K562 (cell line): ENCODE data around the gene BAD. TPM values are rescaled to one million over a fixed set of nuclear protein-coding genes. Genes with fewer than 3 reads are reported as not detected.
A peak's percentile ranks its signal among the peaks of the same experiment; 100 is the strongest.

Source experiments
- ATAC-seq: fragments of 200-7000 bp; cut with Tn5 transposase; 3 replicates; pipeline ENCODE4 v1.9.1; 2020; ENCODE audit warnings: moderate library complexity
- BruUV-seq: library from RNA; stranded (reverse); fragments of 400-500 nt; replicated peaks from 2 replicates; lab custom pipeline; 2021; lab: Mats Ljungman, UMichigan
- CTCF ChIA-PET: fragments of 300-600 bp; formaldehyde crosslinking; extraction: SDS; loops from one replicate; lab custom pipeline; 2021; ENCODE audit warnings: low intra/inter-chr PET ratio; lab: Yijun Ruan, JAX
- POLR2A ChIA-PET: fragments of 300-600, 350-650 bp; sonication (Branson Sonifier 250); formaldehyde crosslinking; extraction: SDS; loops from one replicate; lab custom pipeline; 2021; ENCODE audit warnings: antibody characterized with exemption, inconsistent platforms; lab: Yijun Ruan, JAX
- DNase-seq, 4 experiments: peaks; one replicate each; pipeline versions ENCODE4 v3.0.0 to v3.0.0-alpha.2; 2011 to 2018; ENCODE audit warnings: low spot score in 3 of 4, mixed read lengths in 3 of 4; ENCODE audit errors: extremely low read depth in 1 of 4
- FAIRE-seq: peaks from 2 replicates; lab custom pipeline; 2011; peaks lifted over from hg19 to GRCh38; lab: Jason Lieb, UNC
- H2AFZ ChIP-seq: 2 replicates; pipeline ENCODE4 v1.6.0; 2011; ENCODE audit warnings: low read depth, low read length, control low read depth, inconsistent platforms
- H3K27ac ChIP-seq: fragments of 200-600 bp; 3 replicates; pipeline ENCODE4 v1.8.0; 2011; ENCODE audit warnings: low read depth, mild to moderate bottlenecking, control low read depth, inconsistent platforms, low read length, moderate library complexity, mixed read lengths; ENCODE audit errors: extremely low read depth
- H3K27me3 ChIP-seq, 2 experiments: fragments of 300-600 bp in 1 of 2; 2 replicates in 1 of 2; 3 replicates in 1 of 2; pipeline versions ENCODE4 v1.6.0 to v1.8.0; 2011; ENCODE audit warnings: inconsistent platforms in 2 of 2, low read length in 2 of 2, mild to moderate bottlenecking in 1 of 2, mixed read lengths in 1 of 2, moderate library complexity in 1 of 2; ENCODE audit not compliant: control insufficient read depth in 2 of 2, insufficient read depth in 2 of 2
- H3K36me3 ChIP-seq: fragments of 300-600 bp; 3 replicates; pipeline ENCODE4 v1.8.0; 2011; ENCODE audit warnings: mild to moderate bottlenecking, low read length, inconsistent platforms; ENCODE audit not compliant: control insufficient read depth, insufficient read depth
- H3K4me1 ChIP-seq, 2 experiments: fragments of 200-600 bp in 1 of 2; replicated peaks in 1 of 2; 2 replicates in 1 of 2; 3 replicates in 1 of 2; pipeline versions ENCODE4 v1.5.1 to v1.8.0; 2011; ENCODE audit warnings: inconsistent platforms in 2 of 2, low read length in 2 of 2, mild to moderate bottlenecking in 1 of 2, mixed read lengths in 1 of 2, moderate library complexity in 1 of 2; ENCODE audit not compliant: control insufficient read depth in 2 of 2, insufficient read depth in 2 of 2
- H3K4me2 ChIP-seq: 2 replicates; pipeline ENCODE4 v1.6.1; 2011; ENCODE audit warnings: low read length, control low read depth, inconsistent platforms, mixed read lengths; ENCODE audit not compliant: insufficient read depth
- H3K4me3 ChIP-seq: fragments of 200-600 bp; sonication (generic), shearing (Covaris generic); 2 replicates; pipeline ENCODE4 v1.5.1; 2016; ENCODE audit warnings: control low read depth, inconsistent platforms
- H3K79me2 ChIP-seq: fragments of 200-600 bp; 3 replicates; pipeline ENCODE4 v1.8.0; 2011; ENCODE audit warnings: low read length, inconsistent platforms; ENCODE audit not compliant: control insufficient read depth, insufficient read depth
- H3K9ac ChIP-seq, 2 experiments: 2 replicates each; pipeline versions ENCODE4 v1.6.0 to v1.6.1; 2011; ENCODE audit warnings: low read depth in 2 of 2, low read length in 2 of 2, control low read depth in 1 of 2, inconsistent platforms in 1 of 2, mild to moderate bottlenecking in 1 of 2, mixed read lengths in 1 of 2; ENCODE audit not compliant: insufficient read depth in 1 of 2
- H3K9me1 ChIP-seq: one replicate; pipeline ENCODE4 v1.6.0; 2011; ENCODE audit warnings: inconsistent platforms, mild to moderate bottlenecking, low read length, moderate library complexity; ENCODE audit not compliant: control insufficient read depth, insufficient read depth
- H3K9me3 ChIP-seq: replicated peaks from 2 replicates; pipeline ENCODE4 v1.5.1; 2011; ENCODE audit warnings: low read depth, low read length, inconsistent platforms; ENCODE audit not compliant: control insufficient read depth, insufficient read depth
- H4K20me1 ChIP-seq: replicated peaks from 2 replicates; pipeline ENCODE4 v1.6.1; 2011; ENCODE audit warnings: low read length, inconsistent platforms, mixed read lengths; ENCODE audit not compliant: control insufficient read depth, insufficient read depth
- CTBP1 ChIP-seq: fragments of 450-650 bp; IDR thresholded peaks from 2 replicates; pipeline ENCODE4 v1.6.1; 2016; ENCODE audit warnings: borderline replicate concordance
- CTCF ChIP-seq, 3 experiments: IDR thresholded peaks in 2 of 3; conservative IDR thresholded peaks in 1 of 3; 2 replicates each; pipeline ENCODE4 v1.5.1; 2011 to 2012; ENCODE audit warnings: low read length in 3 of 3, mild to moderate bottlenecking in 3 of 3, control low read depth in 2 of 3, improper control_type of control experiment in 1 of 3, inconsistent platforms in 1 of 3, low read depth in 1 of 3, mixed read lengths in 1 of 3, moderate library complexity in 1 of 3; ENCODE audit not compliant: insufficient read depth in 2 of 3
- ESRRA ChIP-seq: fragments of 450-650 bp; IDR thresholded peaks from 2 replicates; pipeline ENCODE4 v1.6.1; 2014; ENCODE audit warnings: low read depth, mild to moderate bottlenecking, moderate library complexity, borderline replicate concordance
- ETS2 ChIP-seq: IDR thresholded peaks from 2 replicates; pipeline ENCODE4 v1.6.1; 2016; ENCODE audit warnings: borderline replicate concordance, missing genetic modification characterization, mild to moderate bottlenecking, moderate library complexity, missing compliant biosample characterization; ENCODE audit not compliant: poor library complexity, severe bottlenecking
- GTF2A2 ChIP-seq: IDR thresholded peaks from 2 replicates; pipeline ENCODE4 v1.6.1; 2016; ENCODE audit warnings: mild to moderate bottlenecking, missing genetic modification characterization, missing compliant biosample characterization
- GTF2B ChIP-seq: IDR thresholded peaks from 2 replicates; pipeline ENCODE4 v1.6.1; 2011; ENCODE audit not compliant: insufficient read length; ENCODE audit errors: extremely low read depth
- HMGN3 ChIP-seq: IDR thresholded peaks from 2 replicates; pipeline ENCODE4 v1.6.1; 2011; ENCODE audit warnings: borderline replicate concordance, low read depth, mild to moderate bottlenecking, mixed read lengths, low read length; ENCODE audit not compliant: insufficient read length; ENCODE audit errors: extremely low read depth
- NFATC3 ChIP-seq: fragments of 450-650 bp; IDR thresholded peaks from 2 replicates; pipeline ENCODE4 v1.6.1; 2017; ENCODE audit warnings: mild to moderate bottlenecking
- NR2C1 ChIP-seq, 2 experiments: fragments of 450-650 bp; IDR thresholded peaks; 2 replicates each; pipeline ENCODE4 v1.6.1; 2017; ENCODE audit warnings: mild to moderate bottlenecking in 2 of 2, antibody characterized with exemption in 1 of 2, inconsistent platforms in 1 of 2, missing compliant biosample characterization in 1 of 2, missing genetic modification characterization in 1 of 2
- PKNOX1 ChIP-seq: fragments of 450-650 bp; IDR thresholded peaks from 2 replicates; pipeline ENCODE4 v1.6.1; 2016
- RBFOX2 ChIP-seq: fragments of 200-400 bp; formaldehyde crosslinking; IDR thresholded peaks from 2 replicates; pipeline ENCODE4 v1.6.1; 2017; ENCODE audit warnings: low read depth, mild to moderate bottlenecking, low read length, moderate library complexity
- TCF7L2 ChIP-seq: fragments of 150-350 bp; IDR thresholded peaks from 2 replicates; pipeline ENCODE4 v1.6.1; 2016; ENCODE audit warnings: low read depth, mild to moderate bottlenecking, low read length, moderate library complexity
- ZBTB33 ChIP-seq: sonication (generic); formaldehyde crosslinking; IDR thresholded peaks from 2 replicates; pipeline ENCODE4 v1.8.1; 2023; ENCODE audit warnings: mild to moderate bottlenecking, missing genetic modification reagents
- ZBTB7A ChIP-seq: IDR thresholded peaks from 2 replicates; pipeline ENCODE4 v1.6.1; 2011; ENCODE audit warnings: low read depth, mild to moderate bottlenecking, low read length, moderate library complexity, borderline replicate concordance; ENCODE audit not compliant: control insufficient read depth
- WGBS: fragments of 100-300 bp; shearing (Covaris generic); methylation state at CpG from one replicate; pipeline ENCODE4 v1.1.6; 2016; ENCODE audit warnings: low coverage, mixed read lengths; ENCODE audit not compliant: insufficient coverage; ENCODE audit errors: missing lambda C conversion rate; 5-methylcytosine and 5-hydroxymethylcytosine counted together
- in situ Hi-C: fragments of 300-500 bp; cut with MboI; formaldehyde crosslinking; loops from 4 replicates; pipeline ENCODE4 v1.15.0; 2018; ENCODE audit warnings: inconsistent platforms, mixed read lengths
- intact Hi-C: fragments of 100-400 bp; cut with micrococcal nuclease; formaldehyde crosslinking; loops from 2 replicates; pipeline ENCODE4 v1.14.2; 2022
- polyA plus RNA-seq, 8 experiments: library from polyadenylated mRNA; depleted of rRNA in 4 of 8; stranded (reverse) in 5 of 8; unstranded in 3 of 8; fragments of >200 nt; fragmentation: Nextera tagmentation in 2 of 8; fragmentation: Illumina TruSeq in 1 of 8; extraction: Ambion mirVana in 2 of 8; extraction: Trizol in 1 of 8; gene quantifications; 2 replicates each; pipeline versions ENCODE4 v1.2.1 to v1.2.3, GENCODE V29; 2011 to 2014; ENCODE audit warnings: inconsistent platforms in 1 of 8, missing spikeins in 1 of 8
- total RNA-seq, 7 experiments: library from RNA; depleted of rRNA in 6 of 7; stranded (reverse); fragments of >200 nt in 6 of 7; fragmentation: Illumina TruSeq in 2 of 7; extraction: Trizol in 2 of 7; gene quantifications; 2 replicates each; pipeline versions ENCODE4 v1.2.1 to v1.2.3, GENCODE V29; 2011 to 2021; ENCODE audit warnings: low replicate concordance in 1 of 7

The BAD gene
- total and polyA plus RNA-seq, 9 of the 15 experiments (the other 6 are each of a cell fraction or from before 2014, with no cell fraction given): 0.61 to 45.6 (median 11.8) TPM

- in situ Hi-C loops: no loop called here
- peaks cover 4 to 60% of the 10 kb centered on the region in 2 experiments; a peak in 4 of 5 replicates for H3K4me1 ChIP-seq
- H3K4me2 ChIP-seq: no peak overlapping the region; the same call in 1 of the 2 replicates
- intact Hi-C loops: no loop called here
- peaks cover 60% of the 10 kb centered on the region for H3K36me3 ChIP-seq
- CTCF ChIA-PET: no interaction called here
- DNase-seq: peak in 1 of 4 experiments; percentile 45
- 67% methylated on average over 9 of the region's 19 CpGs for WGBS
- H3K9me1 ChIP-seq: no peaks in the 10 kb centered on the region
- POLR2A ChIA-PET: interaction anchor here (0.5 to 1.0 kb wide), 5 partner anchors 9 to 263 kb away, joined by 3 to 4 read pairs (median 3); no protein-coding TSS in a partner anchor
- H4K20me1 ChIP-seq: no peaks in the 10 kb centered on the region; the same call in 1 of the 2 replicates
- peak overlapping the region in 1 of 2 experiments; percentile 32; a peak in 1 of 4 replicates for H3K9ac ChIP-seq
- H3K9me3 ChIP-seq: no peaks in the 10 kb centered on the region
- H2AFZ ChIP-seq: no peak overlapping the region
- peak; percentile 15 for FAIRE-seq
- peaks cover 51% of the 10 kb centered on the region for H3K79me2 ChIP-seq
- BruUV-seq: no TSS peak
- ATAC-seq: no peak
- H3K27ac ChIP-seq: no peak overlapping the region
- no peaks in the 10 kb centered on the region for H3K27me3 ChIP-seq
- no peak overlapping the region for H3K4me3 ChIP-seq
- TF ChIP-seq NR2C1 (IDR thresholded peaks at IDR 0.05) (peak; percentile 49), NR2C1 (tag; IDR thresholded peaks at IDR 0.05) (no peak), GTF2A2 (tag) (no peak), ZBTB33 (CRISPR knock-in tag) (peak; percentile 84), TCF7L2 (no peak), ZBTB7A (0 out of 2 replicates have a peak, but pooled peaks have one; percentile 21), CTBP1 (peak; percentile 23; the same call in 1 of the 2 replicates), GTF2B (no peak), ETS2 (tag) (no peak), ESRRA (peak; percentile 18; the same call in 1 of the 2 replicates), RBFOX2 (peak; percentile 41; the same call in 1 of the 2 replicates), CTCF (IDR thresholded peaks at IDR 0.05 in 2 of 3, conservative IDR thresholded peaks at IDR 0.05 in 1 of 3; ENCODE audit: insufficient read depth in 2 of 3, low read depth in 1 of 3, low read length in 3 of 3) (peak; percentile 34 to 53 (median 44); a peak in 5 of 6 replicates), PKNOX1 (0 out of 2 replicates have a peak, but pooled peaks have one; percentile 6), HMGN3 (peak; percentile 10), NFATC3 (no peak)
Measured at GRCh38 chr11:64314146-64314804, 29.8 kb upstream of the BAD start.
